Nucleus accumbens (tissue), 56 donors: ENCODE data around the gene TBC1D10A.
A peak's percentile ranks its signal among the peaks of the same experiment; 100 is the strongest.

Experiments used
- DNase-seq, 56 donors: peaks; one replicate each; lab custom pipeline; 2025; lab: John Stamatoyannopoulos, UW

TBC1D10A gene

DNA sequence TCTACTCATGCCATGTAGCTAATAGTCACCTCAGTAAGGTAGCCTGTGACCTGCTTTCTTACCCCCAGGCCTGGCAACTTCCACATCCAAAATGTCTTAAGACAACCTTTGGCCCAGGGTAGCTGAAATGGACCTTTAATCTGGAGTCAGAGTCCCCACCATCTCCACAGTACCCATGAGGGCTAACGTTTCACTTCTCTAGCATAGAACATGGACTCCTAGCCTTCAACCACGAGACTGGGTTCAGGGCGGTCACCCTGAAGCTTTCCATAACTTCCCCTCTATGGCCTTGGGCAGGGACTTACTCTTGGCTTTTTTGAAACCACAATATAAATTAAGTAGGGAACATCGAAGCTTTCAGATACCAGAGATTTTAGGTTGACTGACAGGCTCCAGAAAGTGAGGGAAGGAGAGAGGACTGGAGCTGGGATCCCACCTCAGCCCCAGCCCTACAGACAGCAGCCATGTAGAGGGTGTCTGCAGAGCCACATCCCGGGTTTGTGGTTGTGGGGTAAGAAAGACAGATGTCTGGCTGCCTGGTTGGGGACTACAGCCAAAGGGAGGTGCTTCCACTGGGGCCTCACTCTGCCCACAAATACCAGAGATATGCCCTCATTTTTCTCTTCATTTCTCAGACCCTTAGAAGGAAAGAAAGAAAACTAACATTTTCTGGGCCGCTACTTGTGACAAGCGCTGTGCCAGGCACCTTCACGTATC, 2.6 kb downstream of the TBC1D10A start:
- no peak for DNase-seq

DNA sequence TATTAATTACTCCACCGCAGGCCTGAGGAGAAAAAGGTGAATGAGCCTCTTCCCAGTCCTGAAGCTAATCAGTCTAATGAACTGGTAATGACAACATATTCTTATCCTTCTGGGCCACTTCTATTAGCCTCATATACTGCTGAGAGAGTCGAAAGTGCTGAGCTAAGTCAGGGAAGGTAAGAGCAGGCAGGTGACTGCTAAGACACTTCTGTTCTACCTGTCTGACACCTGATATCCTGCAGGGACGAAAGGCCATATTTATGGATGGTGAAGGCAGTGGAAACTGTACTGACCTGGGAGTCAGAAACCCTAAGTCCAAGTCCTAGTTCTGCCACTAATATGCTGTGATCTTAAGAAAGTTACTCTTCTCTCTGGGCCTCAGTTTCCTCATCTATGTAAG, 3.5 kb downstream of the TBC1D10A start:
- DNase-seq, result no peak

DNA sequence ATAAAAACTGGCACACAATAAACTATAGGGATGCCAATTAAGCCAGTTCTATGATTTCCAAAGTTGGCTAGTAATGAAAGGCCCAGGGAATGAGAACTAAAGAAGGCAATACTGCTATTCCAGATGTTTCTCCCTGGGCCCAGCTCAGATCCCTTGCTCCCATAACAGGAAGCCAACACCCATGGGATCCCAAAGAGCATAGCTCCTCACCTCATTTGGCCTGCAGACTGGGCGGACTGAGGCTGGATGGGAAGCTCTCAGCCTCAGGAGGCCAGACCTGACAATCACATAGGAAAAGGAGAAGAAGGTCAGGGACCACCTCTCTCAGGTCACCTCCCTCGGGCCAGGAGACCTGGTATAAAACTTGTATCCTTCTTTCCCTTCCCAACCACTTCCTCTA, 5.3 kb downstream of the TBC1D10A start:
- no peak for DNase-seq

DNA sequence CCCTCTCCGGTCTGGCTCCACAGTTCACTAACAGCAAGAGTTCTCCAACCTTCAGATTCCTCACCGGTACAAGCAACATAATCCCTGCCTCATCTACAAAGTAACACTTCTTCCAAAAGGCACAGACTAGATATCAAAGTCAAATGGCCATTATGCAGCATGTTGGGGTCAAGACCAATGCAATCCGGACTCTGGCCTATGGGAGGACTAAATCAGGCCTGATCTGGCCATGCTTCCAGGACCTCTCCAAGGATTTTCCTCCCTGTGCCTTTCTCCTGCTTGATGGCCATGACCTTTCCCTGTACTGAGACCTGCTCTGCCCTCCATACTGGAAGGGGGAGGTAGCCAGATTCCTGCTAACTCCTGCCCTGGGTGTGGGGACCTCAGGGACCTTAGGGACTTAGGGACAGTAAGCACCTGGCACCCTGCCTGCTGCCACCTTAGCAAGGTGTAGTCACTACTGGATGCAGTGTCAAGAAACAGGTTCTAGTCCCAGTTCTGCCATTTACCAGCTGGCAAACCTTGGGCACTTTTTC, 6.7 kb downstream of the TBC1D10A start:
- no peak for DNase-seq

DNA sequence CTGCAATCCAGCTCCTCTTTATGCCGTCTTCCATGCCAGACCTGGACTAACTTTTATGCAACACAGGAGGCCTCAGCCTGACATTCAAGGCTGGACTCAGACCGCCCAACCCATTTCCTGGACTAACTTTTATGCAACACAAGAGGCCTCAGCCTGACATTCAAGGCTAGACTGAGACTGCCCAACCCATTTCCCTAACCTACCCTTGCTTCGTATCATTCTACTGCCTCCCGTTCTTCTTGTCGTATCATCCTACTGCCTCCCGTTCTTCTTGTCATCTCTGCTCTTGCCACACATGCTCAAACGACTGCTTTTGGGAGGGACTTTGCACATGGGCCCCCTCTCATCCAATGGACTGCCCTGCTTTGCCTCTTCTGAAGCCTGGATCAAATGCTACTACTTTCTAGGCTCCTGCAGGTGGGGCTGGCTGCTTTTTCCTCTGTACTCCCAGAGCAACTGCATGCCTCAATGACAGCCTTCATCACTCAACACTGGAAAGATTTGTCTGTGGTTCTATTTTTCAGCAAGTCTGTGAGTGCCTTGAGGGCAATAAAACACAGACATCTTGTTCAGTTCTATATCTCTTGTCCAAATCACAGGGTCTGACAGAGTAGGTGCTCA, 7.8 kb downstream of the TBC1D10A start:
- no peak for DNase-seq

DNA sequence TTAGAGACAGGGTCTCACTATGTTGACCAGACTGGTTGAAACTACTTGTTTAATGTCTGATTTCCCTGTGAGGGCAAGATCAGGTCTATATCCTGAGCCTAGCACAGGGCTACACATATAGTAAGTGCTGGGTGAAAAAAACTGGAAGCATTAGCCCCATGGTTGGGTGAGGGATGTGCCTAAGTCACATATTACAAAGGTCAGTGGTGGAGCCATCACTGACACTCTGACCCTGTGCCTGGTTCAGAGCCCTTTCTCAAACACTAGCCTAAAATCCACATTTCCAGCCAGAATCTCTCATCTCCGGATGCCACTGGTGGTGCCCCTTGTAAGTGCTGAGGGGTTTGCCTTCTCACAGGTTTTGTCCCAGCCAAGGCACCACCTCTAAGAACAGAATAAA, 9.0 kb downstream of the TBC1D10A start:
- DNase-seq, result no peak

DNA sequence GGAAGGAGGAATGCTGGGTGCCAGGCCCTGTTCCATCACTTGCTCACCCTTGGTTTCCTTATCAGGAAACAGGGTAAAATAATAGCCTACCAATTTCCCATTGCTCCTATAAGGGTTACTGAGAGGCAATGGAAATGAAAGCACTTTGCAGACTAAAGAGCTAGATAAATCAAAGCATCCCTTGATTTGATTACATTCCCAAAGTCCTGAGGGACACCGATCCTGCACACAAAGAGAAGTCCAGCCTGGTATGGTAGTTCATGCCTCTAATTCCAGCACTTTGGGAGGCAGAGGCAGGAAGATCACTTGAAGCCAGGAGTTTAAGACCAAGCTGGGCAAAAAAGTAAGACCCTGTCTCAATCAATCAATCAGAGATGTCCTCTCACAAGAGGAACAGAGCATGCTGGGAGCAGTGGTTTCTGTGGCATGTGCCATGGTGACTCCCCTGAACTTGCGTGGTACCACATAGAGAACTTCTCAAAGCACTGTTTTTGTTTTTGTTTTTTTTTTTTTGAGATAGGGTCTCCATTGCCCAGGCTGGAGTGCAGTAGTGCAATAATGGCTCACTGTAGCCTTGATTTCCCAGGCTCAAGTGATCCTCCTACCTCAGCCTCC, 10.7 kb downstream of the TBC1D10A start:
- DNase-seq, result no peak

DNA sequence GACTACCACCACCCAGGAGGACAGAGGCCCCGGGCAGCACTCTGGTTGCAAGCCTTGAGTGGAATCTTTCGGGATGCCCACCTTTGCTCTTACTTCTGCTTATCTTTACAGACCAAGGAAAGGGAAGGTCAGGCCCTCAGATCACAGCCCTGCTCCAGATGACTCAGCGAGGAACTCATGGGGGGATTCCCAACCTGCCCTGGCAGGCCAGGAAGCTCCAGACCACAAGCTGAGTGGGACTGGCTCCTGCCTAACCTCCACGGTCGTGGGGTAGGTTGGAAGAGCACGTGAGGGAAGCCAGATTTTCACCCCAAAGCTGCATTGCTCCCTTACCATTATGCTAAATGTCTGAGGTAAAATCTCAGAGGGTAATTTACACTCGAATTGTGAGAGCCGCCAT, 11.8 kb downstream of the TBC1D10A start:
- DNase-seq, result no peak

DNA sequence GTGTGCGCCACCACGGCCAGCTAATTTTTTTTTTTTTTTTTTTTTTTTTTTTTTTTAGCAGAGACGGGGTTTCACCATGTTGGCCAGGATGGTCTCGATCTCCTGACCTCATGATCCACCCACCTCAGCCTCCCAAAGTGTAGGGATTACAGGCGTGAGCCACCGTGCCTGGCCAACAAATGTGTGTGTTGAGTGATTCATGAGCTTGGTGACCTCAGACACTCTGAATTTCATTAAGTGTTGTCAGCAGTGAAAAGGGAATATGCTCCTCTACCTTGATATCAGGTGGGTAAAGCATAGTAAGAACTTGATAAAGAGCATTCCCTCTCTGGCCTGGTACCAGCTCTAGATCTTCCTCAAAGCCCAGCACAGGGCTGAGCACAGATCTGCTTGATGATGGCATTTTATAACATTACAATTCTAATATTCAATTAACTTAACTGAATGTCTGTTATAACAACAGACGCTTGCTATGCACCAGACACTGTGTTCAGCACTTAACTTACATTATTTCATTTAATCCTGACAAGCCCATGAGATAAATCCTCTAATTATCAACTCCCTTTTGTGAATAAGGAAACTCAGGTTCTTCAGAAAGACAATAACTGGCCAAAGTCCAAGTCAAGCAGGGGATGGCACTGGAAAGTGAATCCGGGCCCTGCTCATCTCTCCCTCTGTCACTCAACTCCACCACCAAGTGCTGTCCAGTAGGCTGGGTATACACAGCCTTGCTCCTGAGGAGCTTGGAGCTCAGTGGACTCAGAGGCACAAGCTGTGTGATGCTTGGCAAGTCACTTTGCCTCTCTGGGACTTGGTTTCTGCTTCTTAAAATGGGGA, 13.0 kb downstream of the TBC1D10A start:
- DNase-seq, result no peak

DNA sequence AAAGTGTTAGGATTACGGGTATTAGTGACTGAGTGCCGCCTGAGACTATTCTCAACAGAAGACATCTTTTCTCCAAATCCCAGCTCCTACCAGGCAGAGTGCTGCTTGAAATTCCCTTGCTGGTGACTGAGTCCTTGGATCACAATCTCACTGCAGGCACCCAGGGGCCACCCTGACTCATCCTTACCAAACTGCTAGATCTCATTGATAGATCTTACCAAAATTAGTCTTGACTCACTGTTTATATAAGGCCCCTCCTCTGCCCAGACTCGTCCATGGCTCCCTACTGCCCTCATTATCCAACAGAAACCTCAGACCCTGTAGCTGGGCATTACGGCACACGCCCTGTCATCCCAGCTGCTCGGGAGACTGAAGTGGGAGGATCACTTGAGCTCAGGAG, 14.7 kb downstream of the TBC1D10A start:
- no peak for DNase-seq

DNA sequence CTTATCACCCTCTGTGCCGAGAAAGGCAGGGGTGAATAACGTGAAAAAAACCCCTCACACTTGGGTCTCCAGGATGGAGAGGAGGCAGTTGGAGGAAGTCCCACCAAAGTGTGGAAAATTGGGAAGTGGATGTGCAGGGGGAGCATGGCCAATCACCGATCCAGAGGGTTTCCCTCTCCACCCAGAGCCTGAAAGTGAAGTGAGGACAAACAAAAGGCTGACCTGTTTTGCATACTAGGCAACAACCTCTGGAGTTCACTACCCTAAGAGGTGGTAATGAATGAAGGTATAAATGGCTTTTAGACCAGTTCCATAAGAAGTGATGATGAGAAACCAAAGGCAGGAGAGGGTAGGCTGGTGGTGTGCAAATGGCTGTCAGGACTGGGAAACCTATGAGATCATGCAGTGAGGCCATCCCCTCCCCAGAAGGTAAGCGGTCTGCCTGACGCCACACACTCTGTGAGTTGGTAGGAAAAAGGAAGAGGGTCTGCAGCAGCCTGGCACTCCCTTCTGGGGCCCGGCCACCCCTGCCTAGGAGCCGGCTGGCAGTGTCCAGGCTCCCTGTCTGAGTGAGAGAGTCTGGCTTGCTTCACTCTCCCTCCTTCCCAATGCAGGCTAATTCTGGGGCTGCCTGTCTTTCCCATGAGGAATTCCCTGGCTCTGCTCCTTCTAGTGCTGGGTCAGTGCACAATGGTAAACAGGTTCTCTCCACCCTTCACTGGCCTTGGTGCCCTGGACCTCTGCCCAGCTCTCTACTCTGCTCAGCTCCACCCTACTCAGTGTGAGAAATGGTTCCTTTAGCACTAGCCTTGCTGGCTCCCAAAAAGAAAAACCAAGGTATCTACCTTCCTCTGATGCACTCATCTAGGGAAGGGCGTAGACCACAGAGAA, 15.6 kb downstream of the TBC1D10A start:
- DNase-seq, result peak in 22 of 56 donors; percentile 7 to 60 (median 37)

DNA sequence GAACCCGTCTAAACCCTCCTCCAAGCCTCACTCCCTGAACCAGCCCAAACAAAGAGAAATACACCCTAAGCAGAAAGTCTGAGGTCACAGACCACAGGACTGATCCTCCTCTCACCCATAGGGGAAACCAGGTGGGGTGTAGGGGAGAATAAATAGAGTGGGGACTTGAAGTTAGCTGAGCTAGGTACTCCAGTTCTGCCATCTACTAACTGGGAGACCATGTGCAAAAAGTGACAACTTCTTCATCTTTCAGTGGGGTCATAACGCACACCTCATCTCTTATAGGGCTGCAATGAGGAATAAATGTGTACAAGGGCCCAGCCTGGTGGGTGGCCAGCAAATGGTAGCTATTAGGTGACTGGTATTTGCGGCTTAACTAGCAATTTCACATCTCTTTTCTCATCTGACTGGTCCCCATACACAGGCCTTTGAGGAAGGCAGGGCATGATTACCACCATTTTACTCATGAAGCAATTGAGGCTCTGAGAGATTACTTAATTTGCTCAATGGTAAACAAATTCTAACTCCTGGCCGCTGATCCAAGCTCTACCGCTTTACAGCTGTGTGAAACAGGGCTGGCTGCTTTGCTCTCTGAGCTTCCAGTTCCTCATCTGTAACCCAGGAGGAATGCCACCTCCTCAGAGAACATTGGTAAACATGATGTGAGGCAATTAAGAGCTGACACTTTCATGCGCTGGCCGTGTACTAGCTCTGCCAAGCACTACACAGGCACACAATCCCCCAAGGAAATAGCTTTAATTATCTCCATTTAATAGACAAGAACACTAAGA, 16.6 kb downstream of the TBC1D10A start:
- DNase-seq, result peak in 1 of 56 donors; percentile 6

DNA sequence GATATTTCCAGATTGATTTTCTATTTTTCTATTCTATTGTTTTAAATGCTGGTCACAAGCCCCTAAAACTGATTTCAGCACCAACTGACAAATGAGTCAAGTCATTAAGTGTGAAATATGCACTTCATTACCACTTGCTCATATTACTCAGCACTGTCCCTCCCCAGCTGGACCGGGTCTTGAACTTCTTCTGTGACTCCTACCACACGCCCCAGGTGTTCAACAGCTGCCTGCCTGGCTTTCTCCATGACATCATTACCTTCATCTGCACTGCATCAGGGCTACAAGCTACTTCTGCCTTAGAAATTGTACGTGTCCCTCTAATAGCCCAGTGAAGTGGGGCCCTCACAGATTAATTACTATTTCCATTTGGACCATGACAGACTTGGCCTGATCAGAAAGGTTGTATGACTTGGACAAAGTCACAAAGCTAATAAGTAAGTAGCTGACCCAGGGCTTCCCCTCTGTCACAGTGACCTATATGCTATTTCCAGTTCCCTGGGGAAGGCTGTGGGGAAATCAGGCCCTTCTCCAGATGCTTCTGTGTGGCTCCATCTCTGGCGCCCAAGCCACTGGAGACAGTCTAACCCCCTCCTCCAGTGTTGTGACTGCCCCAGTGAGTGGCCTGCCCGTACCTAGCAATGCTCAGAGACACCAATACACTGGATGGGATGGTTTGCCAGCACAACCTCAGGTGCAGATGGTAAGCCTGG, 18.1 kb downstream of the TBC1D10A start:
- no peak for DNase-seq

DNA sequence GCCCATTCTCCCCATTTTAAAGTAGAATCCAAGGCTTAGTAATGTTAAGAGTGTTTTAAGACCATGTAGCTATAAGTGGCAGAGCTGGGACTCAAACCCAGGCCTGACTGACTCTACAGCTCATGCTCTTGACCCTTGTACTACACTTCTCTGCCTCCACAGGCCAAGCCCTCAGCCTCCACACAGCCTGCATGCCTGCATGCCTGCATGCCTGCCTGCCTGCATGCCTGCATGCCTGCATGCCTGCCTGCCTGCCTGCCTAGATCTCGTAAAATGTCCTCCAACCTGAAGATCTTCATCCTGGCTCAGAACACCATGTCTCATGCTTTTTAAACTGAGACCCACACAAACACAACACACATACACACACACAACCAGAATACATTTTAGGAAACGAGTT, 18.6 kb downstream of the TBC1D10A start:
- no peak for DNase-seq

DNA sequence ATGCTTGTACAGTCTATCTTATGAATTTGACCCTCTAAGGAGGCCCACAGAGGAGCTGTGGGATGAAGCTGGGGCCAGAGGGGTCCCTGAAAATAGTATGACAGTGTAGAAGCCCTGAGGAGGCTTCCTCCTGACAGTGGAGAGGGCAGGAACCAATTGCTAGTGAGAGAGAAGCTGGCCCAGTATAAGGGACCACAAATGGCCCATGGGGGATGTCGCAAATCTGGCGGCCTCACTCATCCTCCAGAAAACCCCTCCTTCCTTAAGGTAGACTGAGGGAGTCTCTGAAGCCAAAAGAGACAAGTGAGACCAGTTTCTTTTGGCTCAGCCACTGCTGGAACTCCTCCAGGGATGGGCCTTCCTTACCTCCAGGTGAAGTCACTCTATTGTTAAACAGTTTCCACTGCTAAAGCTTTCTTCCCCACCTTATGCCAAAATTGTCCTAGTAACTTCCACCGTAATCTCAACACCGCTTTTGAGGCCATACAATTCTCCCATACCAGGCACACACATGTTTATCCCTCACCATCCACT, 19.6 kb downstream of the TBC1D10A start:
- DNase-seq, result no peak

DNA sequence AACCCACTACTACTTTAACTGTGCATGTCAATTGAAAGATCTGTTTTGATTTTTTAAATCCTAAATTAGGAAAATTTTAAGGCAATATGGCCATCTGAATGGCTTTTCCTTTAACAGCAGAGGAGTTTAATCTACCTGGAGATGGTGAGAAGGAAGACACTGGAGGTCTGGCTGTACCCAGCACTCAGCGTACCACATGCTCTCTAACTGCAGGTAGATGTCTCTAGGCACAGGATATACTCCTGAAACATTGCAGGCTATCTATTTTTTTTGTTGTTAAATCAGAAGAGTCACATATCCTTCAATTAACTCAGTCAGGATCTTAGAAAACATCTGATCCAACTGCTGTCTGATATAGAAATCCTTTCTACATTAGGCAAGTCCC, 20.1 kb downstream of the TBC1D10A start:
- DNase-seq, result no peak

DNA sequence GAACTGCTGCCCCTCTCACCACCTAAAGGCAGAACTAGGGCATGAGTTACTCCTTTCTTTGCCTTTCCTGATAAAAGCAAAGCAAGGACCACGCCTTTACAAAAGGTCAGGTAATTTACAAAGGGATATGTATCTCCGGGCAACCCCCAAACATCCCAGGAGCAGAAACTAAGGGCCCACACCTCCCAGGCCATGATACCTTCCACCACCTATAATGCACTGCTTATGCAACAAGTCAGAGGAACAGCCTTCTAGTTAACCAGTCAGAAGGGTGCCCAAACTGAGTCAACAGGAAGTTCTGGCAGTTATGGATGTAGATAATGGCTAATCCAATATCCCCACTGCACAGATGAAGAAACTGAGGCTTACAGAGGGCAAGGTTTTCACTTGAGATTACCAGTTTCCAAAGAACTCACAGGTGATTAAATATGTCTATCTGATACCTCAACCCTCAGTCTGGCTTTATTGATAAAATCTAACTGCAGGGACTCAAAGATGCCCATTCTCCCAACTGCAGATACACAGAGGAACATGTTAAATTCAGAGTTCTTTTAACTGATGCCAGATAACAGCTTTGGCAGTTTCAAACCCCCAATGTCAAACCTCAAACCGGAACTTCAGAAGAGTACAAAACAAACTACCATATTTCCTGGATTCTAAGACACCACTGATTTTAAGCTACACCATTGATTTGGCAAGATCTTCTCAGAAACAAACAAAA, 20.7 kb downstream of the TBC1D10A start:
- DNase-seq, result no peak
